ENCODE measurements around the gene SIM2.

Gene SIM2

GRCh38 chr21:36718951-36719501 is 20.1 kb downstream of the SIM2 start:
- FAIRE-seq, result no peak

DNA sequence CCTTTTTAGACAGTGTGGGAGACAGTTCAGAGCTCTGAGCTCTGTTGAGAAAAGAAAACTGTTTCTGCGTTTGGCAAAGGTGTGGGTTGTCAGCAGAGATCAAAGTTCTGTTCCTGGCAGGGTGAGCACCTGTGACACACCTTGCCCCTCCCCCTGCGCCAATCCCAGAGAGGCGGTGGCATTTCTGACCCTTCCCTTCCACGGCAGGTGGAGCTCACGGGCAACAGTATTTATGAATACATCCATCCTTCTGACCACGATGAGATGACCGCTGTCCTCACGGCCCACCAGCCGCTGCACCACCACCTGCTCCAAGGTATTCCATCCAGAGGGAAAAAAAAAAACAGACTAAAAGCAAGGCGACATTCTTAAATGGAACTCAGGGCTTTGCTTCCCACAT is 20.7 kb downstream of the SIM2 start:
- no peak for FAIRE-seq

DNA sequence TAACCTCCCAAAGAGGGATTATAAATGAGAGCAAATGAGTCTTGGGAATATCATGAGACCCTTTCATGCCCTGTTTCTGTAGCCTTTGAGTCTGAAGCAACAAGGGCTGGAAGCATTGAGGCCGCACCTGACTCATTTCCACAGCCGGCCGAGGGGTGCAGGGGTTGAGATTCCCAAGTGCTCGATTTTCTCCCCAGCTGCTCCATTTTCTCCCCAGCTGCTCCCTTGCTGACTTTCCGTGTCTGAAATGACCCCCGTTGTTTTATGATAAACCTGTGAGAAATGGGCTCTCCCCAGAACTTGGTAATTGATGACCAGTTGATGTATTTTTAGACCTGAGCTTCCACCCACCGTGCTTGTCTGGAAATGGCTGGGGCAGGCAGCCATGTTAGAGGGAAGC is 22.9 kb downstream of the SIM2 start:
- no peak for FAIRE-seq

- no peak for FAIRE-seq
Measured at GRCh38 chr21:36722370-36723368, 23.8 kb downstream of the SIM2 start.

DNA sequence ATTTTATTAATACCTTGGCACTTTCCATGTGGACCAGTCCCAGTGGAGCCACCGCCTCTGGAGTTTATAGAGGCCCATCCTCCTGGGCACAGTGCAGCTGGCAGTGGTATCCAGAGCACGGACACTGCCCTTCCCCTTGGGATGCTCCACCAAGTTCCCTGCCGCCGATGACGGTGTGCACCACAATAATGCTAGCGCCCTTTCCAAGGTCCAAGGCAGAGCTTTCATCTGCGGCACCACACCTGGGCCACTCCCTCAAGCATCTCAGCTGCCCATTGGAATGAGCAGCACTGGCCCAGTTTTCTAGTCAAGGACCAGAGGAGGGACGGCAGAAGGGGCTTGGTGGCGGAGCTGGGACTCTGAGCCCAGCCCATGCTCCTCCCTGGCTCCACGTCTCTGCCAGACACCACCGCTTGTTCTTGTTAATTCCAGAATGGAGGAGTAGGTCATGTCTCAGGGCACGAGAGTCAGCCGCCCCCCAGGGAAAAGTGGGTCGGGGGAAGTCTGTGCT is 24.5 kb downstream of the SIM2 start:
- no peak for FAIRE-seq

- FAIRE-seq, result no peak
Measured at GRCh38 chr21:36724660-36725059, 25.7 kb downstream of the SIM2 start.

DNA sequence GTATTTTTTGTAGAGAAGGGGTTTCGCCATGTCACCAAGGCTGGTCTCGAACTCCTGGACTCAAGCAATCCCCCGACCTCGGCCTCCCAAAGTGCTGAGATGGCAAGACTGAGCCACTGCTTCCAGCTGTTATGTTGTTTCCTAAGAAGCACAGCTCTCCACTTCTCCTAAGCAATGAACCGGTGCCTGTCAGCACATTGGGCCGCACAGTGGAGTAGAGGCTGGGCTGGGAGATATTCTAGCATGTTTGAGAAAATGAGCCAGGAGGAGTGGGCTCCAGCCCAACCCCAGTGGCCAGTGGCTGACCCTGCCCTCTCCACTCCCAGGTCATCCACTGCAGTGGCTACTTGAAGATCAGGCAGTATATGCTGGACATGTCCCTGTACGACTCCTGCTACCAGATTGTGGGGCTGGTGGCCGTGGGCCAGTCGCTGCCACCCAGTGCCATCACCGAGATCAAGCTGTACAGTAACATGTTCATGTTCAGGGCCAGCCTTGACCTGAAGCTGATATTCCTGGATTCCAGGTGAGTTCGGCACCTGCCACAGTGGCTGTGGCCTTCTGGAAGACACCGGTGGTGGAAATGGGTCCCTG is 27.0 kb downstream of the SIM2 start:
- FAIRE-seq, result no peak

- FAIRE-seq, result no peak
Measured at GRCh38 chr21:36727866-36728265, 29.0 kb downstream of the SIM2 start.

DNA sequence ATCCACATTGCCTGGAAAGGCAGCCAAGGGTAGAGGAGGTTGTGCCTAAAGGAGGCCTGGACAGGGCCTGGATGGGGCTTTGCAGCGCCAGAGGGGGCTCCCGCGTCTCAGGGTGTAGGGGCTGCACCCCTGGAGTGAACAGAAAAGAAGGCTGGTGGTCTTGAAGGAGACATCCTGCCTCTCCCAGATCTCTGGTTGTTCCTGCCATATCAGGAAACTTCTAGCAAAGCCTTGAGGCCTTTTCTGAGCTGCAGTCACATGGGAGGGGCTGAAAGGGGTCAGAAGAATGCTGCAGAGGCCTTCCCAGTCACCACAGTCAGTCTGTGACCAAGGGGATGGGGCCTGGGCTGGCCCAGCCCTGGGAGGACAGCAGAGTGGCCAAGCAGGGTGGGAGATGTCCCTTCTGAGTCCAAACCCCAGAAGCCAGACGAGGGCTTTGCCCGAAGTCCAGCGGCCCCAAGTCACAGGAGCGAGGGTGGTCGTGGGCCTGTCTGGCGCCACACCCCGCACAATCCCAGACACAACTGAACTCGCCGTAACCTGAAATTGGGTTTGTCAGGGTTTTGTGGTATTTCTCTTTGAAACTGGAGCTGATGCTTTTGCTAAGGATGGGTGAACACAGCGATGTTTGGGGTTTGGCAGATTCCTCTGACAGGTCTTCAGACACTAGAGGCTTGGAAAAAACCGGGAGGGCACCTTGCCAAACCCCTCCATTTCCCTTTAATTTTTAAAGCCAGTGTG is 29.6 kb downstream of the SIM2 start:
- no peak for FAIRE-seq

DNA sequence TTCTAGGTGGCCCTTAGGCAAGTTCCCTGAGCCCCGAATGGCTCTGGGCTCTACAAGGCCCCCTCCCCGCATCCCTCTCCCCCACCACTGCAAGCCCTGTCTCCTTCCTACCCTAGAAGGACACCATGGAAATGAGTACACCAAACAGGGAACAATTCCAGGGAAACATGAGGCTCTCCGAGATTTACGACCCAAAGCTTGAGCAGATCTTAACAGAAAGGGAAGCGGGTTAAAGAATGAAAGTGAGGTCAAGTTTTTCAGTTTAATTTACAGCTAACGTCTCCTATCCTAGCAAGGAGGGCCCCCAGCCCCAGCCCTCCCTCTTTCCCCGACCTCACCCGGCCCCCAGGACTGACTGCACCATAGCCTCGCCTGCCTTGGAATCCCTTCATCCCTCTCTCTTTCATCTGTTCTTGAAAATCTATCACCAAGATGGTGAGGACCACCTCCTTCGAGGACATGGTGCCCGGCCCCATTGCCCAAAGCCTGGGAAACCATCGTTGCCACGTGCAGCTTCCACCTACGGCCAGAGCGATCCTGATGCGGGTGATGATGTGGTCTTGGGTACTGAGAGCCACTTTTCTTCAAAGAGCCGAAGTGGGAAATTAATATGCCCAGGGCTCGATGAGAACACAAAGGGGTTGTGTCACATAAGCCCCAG is 30.5 kb downstream of the SIM2 start:
- no peak for FAIRE-seq

GRCh38 chr21:36730291-36731281 is 31.7 kb downstream of the SIM2 start:
- no peak for FAIRE-seq

DNA sequence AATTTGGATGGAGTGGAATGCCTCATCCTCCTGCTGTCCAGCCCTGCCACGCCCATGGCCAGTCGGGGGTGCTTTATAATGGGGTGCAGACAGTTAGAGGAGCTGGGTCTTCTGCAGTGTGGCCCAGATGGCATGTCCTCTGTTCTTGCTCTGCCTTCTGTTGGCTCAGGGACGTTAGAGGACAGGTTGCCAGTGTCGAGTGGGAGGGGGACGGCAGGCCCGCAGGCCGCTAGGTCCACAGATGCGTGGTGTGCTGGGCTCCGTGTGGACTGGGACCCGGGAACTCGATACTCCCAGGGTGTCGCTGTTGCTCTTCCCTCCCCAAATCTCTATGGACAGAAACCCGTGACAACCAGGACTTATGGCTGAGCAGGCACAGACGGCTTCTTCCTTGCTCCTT is 33.3 kb downstream of the SIM2 start:
- no peak for FAIRE-seq

GRCh38 chr21:36732761-36733160 is 33.8 kb downstream of the SIM2 start:
- FAIRE-seq, result no peak

DNA sequence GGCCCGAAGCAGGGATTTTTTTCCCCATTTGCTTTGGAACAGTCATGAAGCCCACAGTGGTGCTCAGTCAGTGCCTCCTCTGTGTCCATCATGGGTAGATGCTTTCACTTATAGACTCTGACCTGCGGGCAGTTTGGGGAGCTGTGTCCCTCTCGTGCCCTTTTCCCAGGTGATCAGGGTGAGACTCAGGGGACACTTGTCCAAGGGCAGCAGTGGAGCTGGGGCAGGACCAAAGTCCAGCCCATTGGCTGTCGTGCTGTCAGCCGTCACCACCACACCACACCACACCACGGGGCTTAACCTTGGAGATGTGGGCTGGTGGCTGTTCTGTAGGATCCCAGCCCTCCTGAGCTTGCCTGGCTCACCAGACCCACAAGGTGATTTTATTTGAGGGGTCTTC is 34.9 kb downstream of the SIM2 start:
- no peak for FAIRE-seq

DNA sequence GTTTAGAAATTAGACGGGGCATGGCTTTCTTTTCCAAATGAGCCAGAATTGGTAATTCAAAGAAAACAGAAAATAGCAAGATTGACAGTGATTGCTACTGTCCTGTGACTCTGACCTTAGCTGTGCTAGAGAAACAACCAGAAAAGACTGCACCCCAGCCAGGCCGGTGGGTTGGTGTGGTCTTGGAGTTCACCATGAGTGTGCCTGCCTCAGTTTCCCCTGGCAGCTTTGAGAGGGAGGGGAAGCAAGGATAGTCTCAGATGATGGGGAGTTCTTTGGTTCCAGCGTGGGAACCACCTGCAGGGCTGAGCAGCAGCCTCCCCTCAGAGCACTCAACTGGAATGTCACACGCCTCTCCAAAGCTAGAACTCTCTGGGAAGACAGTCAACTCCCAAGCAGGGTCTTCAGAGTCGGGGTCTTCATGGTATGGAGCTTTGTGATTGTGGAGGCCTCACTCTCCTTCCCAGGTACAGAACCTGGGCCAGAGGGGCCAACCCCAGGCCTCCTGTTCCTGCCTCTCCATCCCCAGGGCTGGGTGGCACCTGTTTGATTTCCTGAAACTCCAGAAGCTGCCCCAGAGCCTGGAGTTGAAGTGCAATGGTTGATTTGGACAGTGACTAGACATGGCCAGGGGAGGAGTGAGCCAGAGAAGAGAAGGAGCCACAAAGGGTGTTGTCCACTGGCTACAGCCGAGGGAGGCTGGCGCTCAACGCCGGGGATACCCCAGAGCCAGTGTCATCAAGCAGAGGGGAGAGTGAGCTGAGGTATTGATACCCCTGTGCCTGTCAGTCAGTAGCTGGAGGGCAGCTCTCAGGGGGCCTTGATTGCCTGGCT is 35.7 kb downstream of the SIM2 start:
- no peak for FAIRE-seq

GRCh38 chr21:36735201-36735515 is 36.2 kb downstream of the SIM2 start:
- no peak for FAIRE-seq

DNA sequence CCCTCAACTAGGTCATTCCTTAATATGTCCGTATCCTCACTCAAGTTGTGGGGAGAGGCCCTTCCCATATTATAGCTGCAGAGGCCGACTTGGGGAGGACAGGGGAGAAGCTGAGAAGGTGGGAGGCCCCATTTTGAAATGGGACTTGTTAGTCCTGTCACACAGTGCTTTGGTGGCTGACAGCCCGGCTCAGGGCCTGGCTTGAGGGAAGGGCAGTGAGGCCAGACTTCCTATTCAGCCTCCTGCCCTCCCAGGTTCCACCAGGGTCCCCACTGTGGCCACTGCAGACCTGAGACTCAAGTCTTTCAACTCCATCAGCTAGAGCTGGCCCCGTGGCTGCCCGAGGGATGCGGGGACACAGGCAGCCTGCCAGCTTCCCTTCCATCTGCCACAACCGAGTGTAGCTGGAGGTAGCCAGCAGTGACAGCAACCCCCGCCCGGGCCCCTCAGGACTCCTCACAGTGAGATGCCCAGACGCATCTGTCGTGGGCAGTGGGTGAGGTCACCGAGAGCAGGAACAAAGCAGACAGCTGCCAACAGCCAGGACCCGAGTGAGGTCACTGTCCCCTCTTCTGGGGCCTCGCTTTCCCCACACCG is 36.9 kb downstream of the SIM2 start:
- FAIRE-seq, result no peak

- FAIRE-seq, result no peak
Measured at GRCh38 chr21:36738489-36739126, 39.7 kb downstream of the SIM2 start.

GRCh38 chr21:36741506-36741905 is 42.6 kb downstream of the SIM2 start:
- FAIRE-seq, result no peak

DNA sequence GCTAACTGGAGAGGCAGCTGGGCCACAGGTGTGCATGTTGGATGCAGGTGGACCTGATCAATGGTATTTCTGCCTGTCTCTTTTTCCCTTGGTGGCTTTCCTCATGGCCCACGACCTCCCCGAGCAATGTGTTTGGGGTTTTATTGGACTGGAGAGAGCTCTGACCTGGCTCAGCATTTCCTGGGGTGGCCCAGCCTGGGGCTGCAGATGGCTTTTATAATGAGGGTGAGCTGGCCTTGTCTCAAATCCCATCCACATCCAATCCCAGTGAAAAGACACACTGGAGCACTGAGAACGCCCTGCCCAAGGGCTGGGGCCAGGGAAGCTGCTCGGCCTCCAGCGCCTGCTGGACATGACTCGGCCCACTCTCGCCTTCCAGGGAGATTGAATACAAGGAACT is 44.1 kb downstream of the SIM2 start:
- no peak for FAIRE-seq
